ENCODE data around the gene MOAP1.
"Not testable (repeated sequence)": the region's sequence is repeated elsewhere in the genome, so short reads cannot be mapped to it uniquely, and the experiment has no call there.

MOAP1 gene

GRCh38 chr14:93165271-93166265 lies 19.1 kb downstream of the MOAP1 start:
- H3K9me3 Mint-ChIP-seq (ENCODE audit: low read depth); H3K27me3 Mint-ChIP-seq; H3K4me1 Mint-ChIP-seq (ENCODE audit: low read depth); H3K36me3 Mint-ChIP-seq; H3K27ac Mint-ChIP-seq; H3K4me3 Mint-ChIP-seq: not testable (repeated sequence)

- H3K27me3 Mint-ChIP-seq, result no peaks in the 10 kb centered on the region
- no peaks in the 10 kb centered on the region for H3K4me1 Mint-ChIP-seq (ENCODE audit: low read depth)
- no peaks in the 10 kb centered on the region for H3K36me3 Mint-ChIP-seq
- no peaks in the 10 kb centered on the region for H3K9me3 Mint-ChIP-seq (ENCODE audit: low read depth)
- H3K4me3 Mint-ChIP-seq, result no peak overlapping the region
- no peak overlapping the region for H3K27ac Mint-ChIP-seq
Observed at GRCh38 chr14:93163564-93163963, 21.1 kb downstream of the MOAP1 start.

- H3K4me3 Mint-ChIP-seq, result no peak overlapping the region
- H3K36me3 Mint-ChIP-seq, result no peaks in the 10 kb centered on the region
- H3K27me3 Mint-ChIP-seq, result no peaks in the 10 kb centered on the region
- no peaks in the 10 kb centered on the region for H3K9me3 Mint-ChIP-seq (ENCODE audit: low read depth)
- H3K4me1 Mint-ChIP-seq (ENCODE audit: low read depth), result no peaks in the 10 kb centered on the region
- no peak overlapping the region for H3K27ac Mint-ChIP-seq
Observed at GRCh38 chr14:93161411-93161940, 23.2 kb downstream of the MOAP1 start.

GRCh38 chr14:93160353-93160801 lies 24.3 kb downstream of the MOAP1 start:
- Mint-ChIP-seq H3K9me3 (ENCODE audit: low read depth) (no peaks in the 10 kb centered on the region), H3K4me1 (ENCODE audit: low read depth) (no peaks in the 10 kb centered on the region), H3K4me3 (no peak overlapping the region), H3K27ac (no peak overlapping the region), H3K36me3 (no peaks in the 10 kb centered on the region), H3K27me3 (no peaks in the 10 kb centered on the region)

GRCh38 chr14:93159625-93160352 lies 24.9 kb downstream of the MOAP1 start:
- H3K27ac Mint-ChIP-seq; H3K4me1 Mint-ChIP-seq (ENCODE audit: low read depth); H3K27me3 Mint-ChIP-seq; H3K9me3 Mint-ChIP-seq (ENCODE audit: low read depth); H3K4me3 Mint-ChIP-seq; H3K36me3 Mint-ChIP-seq: not testable (repeated sequence)

- H3K27me3 Mint-ChIP-seq; H3K9me3 Mint-ChIP-seq (ENCODE audit: low read depth); H3K4me1 Mint-ChIP-seq (ENCODE audit: low read depth): not testable (repeated sequence)
Observed at GRCh38 chr14:93158349-93158748, 26.3 kb downstream of the MOAP1 start.

GRCh38 chr14:93156693-93157369 lies 27.9 kb downstream of the MOAP1 start:
- H3K4me1 Mint-ChIP-seq (ENCODE audit: low read depth), result no peaks in the 10 kb centered on the region
- H3K27ac Mint-ChIP-seq, result no peak overlapping the region
- no peaks in the 10 kb centered on the region for H3K9me3 Mint-ChIP-seq (ENCODE audit: low read depth)
- peaks cover 2% of the 10 kb centered on the region for H3K27me3 Mint-ChIP-seq
- H3K4me3 Mint-ChIP-seq, result no peak overlapping the region
- no peaks in the 10 kb centered on the region for H3K36me3 Mint-ChIP-seq

More at GRCh38 chr14:93158349-93158748, 26.3 kb downstream of the MOAP1 start:
- not testable (repeated sequence) for H3K36me3 Mint-ChIP-seq, H3K27ac Mint-ChIP-seq, H3K4me3 Mint-ChIP-seq

GRCh38 chr14:93155667-93156066 lies 29.0 kb downstream of the MOAP1 start:
- Mint-ChIP-seq H3K9me3 (ENCODE audit: low read depth) (no peaks in the 10 kb centered on the region), H3K4me3 (no peak overlapping the region), H3K27me3 (peaks cover 2% of the 10 kb centered on the region), H3K27ac (no peak overlapping the region), H3K4me1 (ENCODE audit: low read depth) (no peaks in the 10 kb centered on the region), H3K36me3 (no peaks in the 10 kb centered on the region)

GRCh38 chr14:93153121-93153520 lies 31.6 kb downstream of the MOAP1 start:
- Mint-ChIP-seq H3K9me3 (ENCODE audit: low read depth) (no peaks in the 10 kb centered on the region), H3K4me3 (no peak overlapping the region), H3K27ac (no peak overlapping the region), H3K4me1 (ENCODE audit: low read depth) (no peaks in the 10 kb centered on the region), H3K36me3 (no peaks in the 10 kb centered on the region), H3K27me3 (peaks cover 2% of the 10 kb centered on the region)

- no peak overlapping the region for H3K27ac Mint-ChIP-seq
- no peaks in the 10 kb centered on the region for H3K9me3 Mint-ChIP-seq (ENCODE audit: low read depth)
- H3K4me3 Mint-ChIP-seq, result no peak overlapping the region
- peaks cover 3% of the 10 kb centered on the region for H3K27me3 Mint-ChIP-seq
- no peaks in the 10 kb centered on the region for H3K36me3 Mint-ChIP-seq
- no peaks in the 10 kb centered on the region for H3K4me1 Mint-ChIP-seq (ENCODE audit: low read depth)
Observed at GRCh38 chr14:93150227-93151208, 34.2 kb downstream of the MOAP1 start.

GRCh38 chr14:93148979-93149378 lies 35.7 kb downstream of the MOAP1 start:
- Mint-ChIP-seq H3K27me3 (peaks cover 3% of the 10 kb centered on the region), H3K27ac (no peak overlapping the region), H3K4me3 (no peak overlapping the region), H3K4me1 (ENCODE audit: low read depth) (no peaks in the 10 kb centered on the region), H3K36me3 (no peaks in the 10 kb centered on the region), H3K9me3 (ENCODE audit: low read depth) (no peaks in the 10 kb centered on the region)

- Mint-ChIP-seq H3K4me3 (no peak overlapping the region), H3K9me3 (ENCODE audit: low read depth) (no peaks in the 10 kb centered on the region), H3K4me1 (ENCODE audit: low read depth) (no peaks in the 10 kb centered on the region), H3K27me3 (peaks cover 1% of the 10 kb centered on the region), H3K27ac (no peak overlapping the region), H3K36me3 (no peaks in the 10 kb centered on the region)
Observed at GRCh38 chr14:93146119-93146518, 38.6 kb downstream of the MOAP1 start.

GRCh38 chr14:93142854-93143652 lies 41.6 kb downstream of the MOAP1 start:
- no peak overlapping the region for H3K4me3 Mint-ChIP-seq
- no peak overlapping the region for H3K27ac Mint-ChIP-seq
- H3K9me3 Mint-ChIP-seq (ENCODE audit: low read depth), result no peaks in the 10 kb centered on the region
- no peaks in the 10 kb centered on the region for H3K36me3 Mint-ChIP-seq
- H3K4me1 Mint-ChIP-seq (ENCODE audit: low read depth), result peaks cover 2% of the 10 kb centered on the region
- H3K27me3 Mint-ChIP-seq, result peaks cover 1% of the 10 kb centered on the region

Data from activated naive CD8-positive, alpha-beta T cell (primary cell).